Astrocyte of the cerebellum (primary cell): Measurements from ENCODE around the gene TSSK2.

Experiments
- DNase-seq: peaks from one replicate; pipeline ENCODE4 v3.0.0-alpha.2; 2011; ENCODE audit warnings: low read depth
- H3K4me3 ChIP-seq: 2 replicates; pipeline ENCODE4 v1.5.1; 2011; ENCODE audit warnings: mild to moderate bottlenecking, low read depth, low read length, moderate library complexity
- in situ Hi-C: cut with HindIII; loops from 2 replicates; pipeline ENCODE4 v1.10.0; 2017; ENCODE audit warnings: low sequenced_read_pairs
- TF ChIP-seq, protein P1 (sequence below): IDR thresholded peaks from 2 replicates; pipeline ENCODE4 v1.5.1; 2012; ENCODE audit warnings: low read length, low read depth, moderate library complexity, mild to moderate bottlenecking; ENCODE audit errors: missing control alignments

TSSK2 gene

DNA sequence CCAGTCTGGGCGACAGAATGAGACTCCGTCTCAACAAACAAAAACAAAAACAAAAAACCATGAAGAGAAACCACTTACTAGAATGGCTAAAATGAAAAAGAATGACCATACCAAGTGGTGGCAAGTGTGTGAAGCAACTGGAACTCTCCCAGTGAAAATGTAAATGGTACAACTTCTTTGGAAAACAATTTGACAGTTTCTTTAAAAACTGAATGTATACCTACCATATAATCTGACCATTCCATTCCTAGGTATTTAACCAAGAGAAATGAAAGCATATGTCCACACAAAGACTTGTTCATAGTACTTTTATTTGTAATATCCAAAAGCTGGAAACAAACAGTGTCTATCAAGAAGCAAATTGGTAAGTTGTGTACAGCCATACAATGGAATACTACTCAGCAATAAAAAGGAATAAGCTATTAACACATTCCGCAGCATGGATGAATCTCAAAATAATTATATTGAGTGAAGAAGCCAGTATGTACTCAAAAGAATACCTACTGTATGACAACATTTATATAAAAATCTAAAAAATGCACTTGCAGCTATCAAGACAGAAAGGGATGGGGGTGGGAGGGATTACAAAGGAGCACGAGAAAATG is 36.6 kb upstream of the TSSK2 start:
- TF ChIP-seq, protein P1, sequence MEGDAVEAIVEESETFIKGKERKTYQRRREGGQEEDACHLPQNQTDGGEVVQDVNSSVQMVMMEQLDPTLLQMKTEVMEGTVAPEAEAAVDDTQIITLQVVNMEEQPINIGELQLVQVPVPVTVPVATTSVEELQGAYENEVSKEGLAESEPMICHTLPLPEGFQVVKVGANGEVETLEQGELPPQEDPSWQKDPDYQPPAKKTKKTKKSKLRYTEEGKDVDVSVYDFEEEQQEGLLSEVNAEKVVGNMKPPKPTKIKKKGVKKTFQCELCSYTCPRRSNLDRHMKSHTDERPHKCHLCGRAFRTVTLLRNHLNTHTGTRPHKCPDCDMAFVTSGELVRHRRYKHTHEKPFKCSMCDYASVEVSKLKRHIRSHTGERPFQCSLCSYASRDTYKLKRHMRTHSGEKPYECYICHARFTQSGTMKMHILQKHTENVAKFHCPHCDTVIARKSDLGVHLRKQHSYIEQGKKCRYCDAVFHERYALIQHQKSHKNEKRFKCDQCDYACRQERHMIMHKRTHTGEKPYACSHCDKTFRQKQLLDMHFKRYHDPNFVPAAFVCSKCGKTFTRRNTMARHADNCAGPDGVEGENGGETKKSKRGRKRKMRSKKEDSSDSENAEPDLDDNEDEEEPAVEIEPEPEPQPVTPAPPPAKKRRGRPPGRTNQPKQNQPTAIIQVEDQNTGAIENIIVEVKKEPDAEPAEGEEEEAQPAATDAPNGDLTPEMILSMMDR = no peak
- no peak for DNase-seq
- in situ Hi-C loops = no loop called here
- no peak overlapping the region for H3K4me3 ChIP-seq

DNA sequence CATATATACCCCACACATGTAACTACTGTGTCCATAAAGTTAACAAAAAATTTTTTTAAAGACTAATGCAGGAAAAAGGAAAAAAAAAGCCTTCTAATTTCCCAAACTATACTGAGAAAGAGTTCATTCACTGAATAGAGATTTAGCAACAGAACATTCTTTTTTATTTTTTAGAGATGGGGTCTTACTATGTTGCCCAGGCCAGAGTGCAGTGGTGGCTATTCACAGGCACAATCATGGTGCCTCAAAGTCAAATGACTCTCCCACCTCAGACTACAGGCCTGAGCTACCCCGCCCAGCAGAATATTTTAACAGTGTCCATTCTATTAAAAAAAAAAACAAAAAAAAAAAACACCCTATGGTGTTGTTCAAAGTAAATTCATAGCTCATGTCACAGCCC is 34.6 kb upstream of the TSSK2 start:
- in situ Hi-C loops = no loop called here
- DNase-seq = no peak
- H3K4me3 ChIP-seq = no peak overlapping the region
- TF ChIP-seq, protein P1 = no peak

DNA sequence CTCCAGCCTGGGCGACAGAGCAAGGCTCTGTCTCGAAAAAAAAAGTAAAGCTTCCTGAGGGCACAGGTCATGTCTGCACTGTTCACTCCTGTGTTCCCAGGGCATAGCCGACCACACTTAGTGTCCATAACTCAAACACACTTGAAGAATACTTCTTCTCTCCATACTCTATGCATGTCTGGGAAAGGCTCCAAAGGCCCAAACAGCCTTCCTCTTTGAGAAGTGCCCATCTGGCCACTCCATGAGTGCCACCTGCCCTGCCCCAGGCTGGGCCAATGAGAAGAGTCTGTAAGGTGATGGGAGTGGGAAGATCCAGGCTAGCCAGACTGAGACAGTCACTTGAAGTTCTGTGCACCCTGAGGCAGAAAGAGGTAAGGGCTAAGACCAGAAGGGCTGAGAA is 33.6 kb upstream of the TSSK2 start:
- TF ChIP-seq, protein P1 = no peak
- in situ Hi-C loops = no loop called here
- no peak for DNase-seq

DNA sequence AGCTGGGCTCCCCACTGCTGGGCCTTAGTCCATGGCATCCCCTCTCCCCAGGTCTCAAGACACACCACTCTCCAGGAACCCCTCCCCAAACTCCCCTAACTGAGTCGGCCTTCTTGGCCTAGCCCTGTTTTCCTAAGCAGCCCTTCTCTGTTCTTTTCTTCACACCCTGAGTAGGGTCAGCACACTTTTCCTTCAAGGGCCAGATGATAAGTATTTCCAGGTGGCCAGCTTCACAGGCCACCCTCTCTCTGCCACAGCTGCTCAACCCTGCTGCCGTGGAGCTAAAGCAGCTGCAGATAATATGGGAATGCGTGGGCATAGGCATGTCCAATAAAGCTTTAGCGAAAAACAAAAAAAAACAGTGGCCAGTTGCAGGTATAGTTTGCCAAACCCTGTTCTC is 33.0 kb upstream of the TSSK2 start:
- H3K4me3 ChIP-seq = no peak overlapping the region
- TF ChIP-seq, protein P1 = no peak
- no peak for DNase-seq
- in situ Hi-C loops = no loop called here

More for the DNA sequence above, 33.6 kb upstream of the TSSK2 start:
- H3K4me3 ChIP-seq = no peak overlapping the region

DNA sequence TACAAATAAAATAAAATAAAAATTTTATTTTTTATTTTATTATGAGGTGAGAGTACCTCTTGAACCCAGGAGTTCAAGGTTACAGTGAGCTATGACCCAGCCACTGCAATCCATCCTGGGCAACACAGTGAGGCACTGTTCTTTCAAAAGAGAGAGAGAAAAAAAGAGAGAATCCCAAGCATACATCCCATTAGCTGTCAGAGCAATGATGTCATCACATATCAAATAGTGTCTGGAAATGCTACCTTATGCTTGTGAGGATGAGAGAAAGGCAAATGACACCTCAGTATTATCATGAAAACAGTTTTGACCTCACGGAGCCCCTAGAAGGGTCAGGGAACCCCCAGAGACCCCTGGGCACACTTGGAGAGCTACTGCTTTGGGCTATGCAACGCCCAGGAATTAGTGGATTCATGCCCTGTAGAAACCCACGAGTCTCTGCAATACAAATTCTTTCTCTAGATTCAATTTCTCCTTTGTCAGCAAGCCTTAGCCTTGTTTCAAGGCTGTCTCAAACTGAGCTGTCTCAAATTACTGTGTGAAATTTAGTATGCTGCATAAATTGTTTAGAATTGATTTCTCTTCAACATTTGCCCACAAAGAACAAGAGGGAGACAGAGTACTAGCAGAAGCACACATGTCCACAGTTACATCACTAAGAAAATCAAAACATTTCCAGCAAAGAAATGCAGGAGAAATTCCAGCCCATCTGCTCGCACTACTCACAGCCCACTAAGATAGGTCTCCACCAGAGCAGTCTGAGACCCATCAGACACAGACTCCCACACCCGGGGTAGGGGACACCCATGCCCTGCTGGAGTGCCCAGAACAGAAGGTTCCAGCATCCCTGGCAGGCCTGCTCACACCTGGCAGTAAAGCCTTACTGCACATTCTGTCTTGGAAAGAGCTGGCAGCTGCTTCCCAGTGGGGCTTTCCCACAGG is 27.0 kb upstream of the TSSK2 start:
- no peak overlapping the region for H3K4me3 ChIP-seq
- in situ Hi-C loops = no loop called here
- TF ChIP-seq, protein P1 = no peak
- peak; percentile 42 for DNase-seq

DNA sequence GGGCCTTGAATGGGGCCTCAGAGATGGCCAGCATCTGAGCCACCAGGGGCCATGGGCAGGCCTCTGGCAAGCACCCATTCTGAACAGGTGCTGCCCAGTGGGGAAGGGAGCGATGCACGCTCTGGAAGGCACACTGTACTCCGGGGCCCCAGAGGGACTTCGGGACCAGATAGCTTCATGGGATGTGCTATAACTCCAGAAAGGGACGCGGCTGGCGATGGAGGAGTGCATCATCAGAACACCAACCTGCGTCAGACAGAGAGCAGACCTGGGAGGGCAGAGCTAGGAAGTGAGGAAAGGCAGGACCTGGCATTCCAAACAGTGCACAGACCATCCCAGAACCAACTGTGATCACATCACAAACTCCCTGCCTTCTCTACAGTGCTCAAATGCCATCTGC is 25.7 kb upstream of the TSSK2 start:
- H3K4me3 ChIP-seq = no peak overlapping the region
- TF ChIP-seq, protein P1 = no peak
- DNase-seq = no peak
- in situ Hi-C loops = no loop called here
